HepG2 (cell line): ENCODE data around the gene DLG2. TPM values are rescaled to one million over a fixed set of nuclear protein-coding genes. Genes with fewer than 3 reads are reported as not detected.
A peak's percentile ranks its signal among the peaks of the same experiment; 100 is the strongest.

Experiments
- AGO2 ChIP-seq: fragments of 200-400 bp; formaldehyde crosslinking; optimal IDR thresholded peaks from 2 replicates; pipeline ENCODE3; 2017; ENCODE audit warnings: mild to moderate bottlenecking, low read depth, low read length, moderate library complexity
- AHR ChIP-seq: IDR thresholded peaks from 2 replicates; pipeline ENCODE4 v1.6.1; 2018; ENCODE audit warnings: missing genetic modification reagents, missing compliant biosample characterization
- E2F1 ChIP-seq: sonication (generic); formaldehyde crosslinking; IDR thresholded peaks from 2 replicates; pipeline ENCODE4 v1.5.0; 2020; ENCODE audit warnings: missing genetic modification reagents
- HDAC2 ChIP-seq: sonication (generic); formaldehyde crosslinking; IDR thresholded peaks from 2 replicates; pipeline ENCODE4 v1.4.0; 2020; ENCODE audit warnings: missing genetic modification reagents
- MIXL1 ChIP-seq: IDR thresholded peaks from 2 replicates; pipeline ENCODE4 v1.6.1; 2016
- MTF2 ChIP-seq: sonication (generic); formaldehyde crosslinking; IDR thresholded peaks from 2 replicates; pipeline ENCODE4 v1.5.0; 2020; ENCODE audit warnings: missing genetic modification reagents, borderline replicate concordance
- NONO ChIP-seq, 2 experiments: fragments of 450-650 bp in 1 of 2; sonication (generic) in 1 of 2; formaldehyde crosslinking in 1 of 2; IDR thresholded peaks in 1 of 2; conservative IDR thresholded peaks in 1 of 2; 2 replicates each; pipeline versions ENCODE4 v1.6.1 to v1.8.0; 2017 to 2022; ENCODE audit warnings: mild to moderate bottlenecking in 1 of 2, missing genetic modification reagents in 1 of 2, moderate library complexity in 1 of 2
- ONECUT2 ChIP-seq: sonication (generic); formaldehyde crosslinking; IDR thresholded peaks from 2 replicates; pipeline ENCODE4 v1.4.0; 2020; ENCODE audit warnings: missing genetic modification reagents
- REXO4 ChIP-seq: sonication (generic); formaldehyde crosslinking; IDR thresholded peaks from 2 replicates; pipeline ENCODE4 v1.8.0; 2022; ENCODE audit warnings: missing genetic modification reagents, mild to moderate bottlenecking, borderline replicate concordance
- SMAD3 ChIP-seq: sonication (generic); formaldehyde crosslinking; IDR thresholded peaks from 2 replicates; pipeline ENCODE4 v1.4.0; 2020; ENCODE audit warnings: missing genetic modification reagents
- SRY ChIP-seq: sonication (generic); formaldehyde crosslinking; IDR thresholded peaks from 2 replicates; pipeline ENCODE4 v1.8.0; 2022; ENCODE audit warnings: mild to moderate bottlenecking, missing genetic modification reagents
- TCF7L2 ChIP-seq: IDR thresholded peaks from 2 replicates; pipeline ENCODE4 v1.6.1; 2011; ENCODE audit warnings: mild to moderate bottlenecking, low read depth, low read length, moderate library complexity
- TFE3 ChIP-seq: IDR thresholded peaks from 2 replicates; pipeline ENCODE4 v1.6.1; 2016
- WIZ ChIP-seq: sonication (generic); formaldehyde crosslinking; IDR thresholded peaks from 2 replicates; pipeline ENCODE4 v1.5.1; 2020; ENCODE audit warnings: mild to moderate bottlenecking, missing genetic modification reagents
- YEATS2 ChIP-seq: sonication (generic); formaldehyde crosslinking; IDR thresholded peaks from 2 replicates; pipeline ENCODE4 v1.4.0; 2020; ENCODE audit warnings: missing genetic modification reagents, borderline replicate concordance
- ZBTB4 ChIP-seq: sonication (generic); formaldehyde crosslinking; IDR thresholded peaks from 2 replicates; pipeline ENCODE4 v1.4.0; 2020; ENCODE audit warnings: missing genetic modification reagents, mild to moderate bottlenecking, borderline replicate concordance
- ZFP41 ChIP-seq: sonication (generic); formaldehyde crosslinking; IDR thresholded peaks from 2 replicates; pipeline ENCODE4 v1.4.0; 2020; ENCODE audit warnings: mild to moderate bottlenecking, missing genetic modification reagents, borderline replicate concordance
- ZIK1 ChIP-seq: sonication (generic); formaldehyde crosslinking; IDR thresholded peaks from 2 replicates; pipeline ENCODE4 v1.5.0; 2020; ENCODE audit warnings: mild to moderate bottlenecking, low read depth, missing genetic modification reagents, borderline replicate concordance
- ZNF343 ChIP-seq: sonication (generic); formaldehyde crosslinking; IDR thresholded peaks from 2 replicates; pipeline ENCODE4 v1.4.0; 2020; ENCODE audit warnings: mild to moderate bottlenecking, missing genetic modification reagents
- ZNF7 ChIP-seq: IDR thresholded peaks from 2 replicates; pipeline ENCODE4 v1.6.1; 2016; ENCODE audit warnings: missing biosample characterization, missing genetic modification reagents
- ZNF713 ChIP-seq: sonication (generic); formaldehyde crosslinking; IDR thresholded peaks from 2 replicates; pipeline ENCODE4 v1.4.0; 2020; ENCODE audit warnings: mild to moderate bottlenecking, missing genetic modification reagents
- ZSCAN30 ChIP-seq: sonication (generic); formaldehyde crosslinking; IDR thresholded peaks from 2 replicates; pipeline ENCODE4 v1.5.0; 2020; ENCODE audit warnings: mild to moderate bottlenecking, missing genetic modification reagents
- polyA plus RNA-seq, 8 experiments: library from polyadenylated mRNA; depleted of rRNA in 3 of 8; stranded (reverse) in 7 of 8; unstranded in 1 of 8; fragments of >200 nt; fragmentation: Illumina TruSeq in 4 of 8; extraction: Trizol in 4 of 8; gene quantifications; 2 replicates each; pipeline versions ENCODE4 v1.2.1 to v1.2.3, GENCODE V29; 2011 to 2016; ENCODE audit warnings: low read depth in 4 of 8, missing spikeins in 1 of 8, mixed read lengths in 1 of 8; ENCODE audit not compliant: insufficient read depth in 1 of 8
- total RNA-seq, 5 experiments: library from RNA; depleted of rRNA; stranded (reverse); fragments of >200 nt; fragmentation: Illumina TruSeq; extraction: Trizol; gene quantifications; 2 replicates each; pipeline ENCODE4 v1.2.3, GENCODE V29; 2016; ENCODE audit warnings: low read depth in 1 of 5

Gene DLG2
- total and polyA plus RNA-seq, 2 of the 13 experiments (the other 11 are each of a cell fraction or from before 2014, with no cell fraction given), result 0.46 to 1.0 TPM

DNA sequence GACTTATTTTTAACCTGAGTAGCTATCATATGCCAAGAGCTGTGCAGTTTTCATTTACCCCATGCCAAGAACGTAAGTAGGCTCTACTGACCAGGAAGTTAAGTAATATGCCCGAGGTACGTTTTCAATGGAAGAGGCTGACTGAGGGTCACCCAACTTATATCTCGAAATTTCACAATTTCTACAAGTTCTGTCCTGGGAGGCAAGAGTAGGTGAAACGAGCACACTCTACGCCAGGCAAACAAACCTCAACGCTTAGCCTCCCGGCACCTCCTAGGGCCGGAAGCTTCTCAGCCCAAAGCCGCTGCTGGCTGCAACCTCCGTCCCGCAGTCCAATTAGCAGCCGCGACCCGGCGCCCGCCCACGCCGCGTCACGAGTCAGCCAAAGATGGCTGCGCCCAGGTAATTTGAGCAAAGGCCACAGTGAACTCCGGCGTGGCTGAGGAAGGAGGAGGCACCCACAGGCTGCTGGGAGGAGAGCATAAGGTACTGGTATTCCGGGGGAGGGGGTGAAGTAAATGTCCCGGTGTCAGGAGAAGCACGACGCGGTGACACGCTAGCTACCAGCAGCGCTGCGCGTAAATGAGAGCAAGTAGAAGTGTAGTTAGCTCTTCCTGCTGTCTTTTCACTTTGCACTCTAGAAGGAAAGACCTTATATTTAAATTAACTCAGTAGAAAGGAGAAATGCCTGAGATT lies 20.6 kb upstream of the DLG2 start, which contains the start of gene TMEM126A (continued):
- 0 out of 2 replicates have a peak, but pooled peaks have one; percentile 41 for TF ChIP-seq ZBTB4 (CRISPR knock-in tag)
- TF ChIP-seq ONECUT2 (CRISPR knock-in tag), result peak; percentile 5; the same call in 1 of the 2 replicates
- TF ChIP-seq ZNF7 (CRISPR knock-in tag), result no peak
- TF ChIP-seq AGO2, result peak; percentile 66
- TF ChIP-seq WIZ (CRISPR knock-in tag), result peak; percentile 38; the same call in 1 of the 2 replicates
- TF ChIP-seq ZFP41 (CRISPR knock-in tag), result no peak
- peak; percentile 74; the same call in 1 of the 2 replicates for TF ChIP-seq ZIK1
- TF ChIP-seq ZNF713 (CRISPR knock-in tag), result peak; percentile 82; the same call in 1 of the 2 replicates
- TF ChIP-seq MIXL1 (CRISPR knock-in tag), result peak; percentile 81
- peak; percentile 74 for TF ChIP-seq HDAC2 (CRISPR knock-in tag)
- no peak for TF ChIP-seq MTF2 (CRISPR knock-in tag)
- TF ChIP-seq REXO4, result no peak
- TF ChIP-seq TCF7L2, result no peak
- TF ChIP-seq YEATS2 (CRISPR knock-in tag), result peak; percentile 80; the same call in 1 of the 2 replicates
- peak; percentile 21; the same call in 1 of the 2 replicates for TF ChIP-seq ZSCAN30
- peak; percentile 59; the same call in 1 of the 2 replicates for TF ChIP-seq E2F1 (CRISPR knock-in tag)
- TF ChIP-seq SRY (CRISPR knock-in tag), result peak; percentile 77; the same call in 1 of the 2 replicates
- peak; percentile 73 for TF ChIP-seq TFE3 (CRISPR knock-in tag)
- 0 out of 2 replicates have a peak, but pooled peaks have one; percentile 57 for TF ChIP-seq AHR (CRISPR knock-in tag)
- TF ChIP-seq ZNF343 (CRISPR knock-in tag), result peak; percentile 63; the same call in 1 of the 2 replicates
- TF ChIP-seq SMAD3 (CRISPR knock-in tag), result peak; percentile 85; the same call in 1 of the 2 replicates
- TF ChIP-seq NONO (IDR thresholded peaks at IDR 0.05), result no peak
- TF ChIP-seq NONO (CRISPR knock-in tag; conservative IDR thresholded peaks at IDR 0.05), result peak; percentile 93
